Measurements from ENCODE around the gene ARL6IP4. TPM values are rescaled to one million over a fixed set of nuclear protein-coding genes. Genes with fewer than 3 reads are reported as not detected.
A peak's percentile ranks its signal among the peaks of the same experiment; 100 is the strongest.

The ARL6IP4 gene
- total RNA-seq, 2 experiments from 2014 or later: 228 to 263 TPM

DNA sequence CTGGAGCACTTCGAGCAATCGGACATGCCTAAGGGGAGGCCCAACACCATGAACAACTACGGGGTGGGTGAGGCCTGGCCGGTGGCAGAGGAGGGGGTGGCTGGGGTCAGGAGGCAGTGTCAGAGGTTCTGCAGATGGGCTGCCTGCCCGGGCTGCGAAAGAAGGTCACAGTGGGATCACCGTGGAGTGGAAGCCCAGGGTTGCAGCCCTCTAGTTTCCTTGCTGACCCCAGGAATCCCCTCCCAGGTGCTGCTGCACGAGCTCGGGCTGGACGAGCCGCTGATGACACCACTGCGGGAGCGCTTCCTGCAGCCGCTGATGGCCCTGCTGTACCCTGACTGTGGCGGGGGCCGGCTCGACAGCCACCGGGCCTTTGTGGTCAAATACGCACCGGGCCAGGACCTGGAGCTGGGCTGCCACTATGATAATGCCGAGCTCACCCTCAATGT, 1.9 kb upstream of the ARL6IP4 start:
- TF ChIP-seq EZH2phosphoT487 (IDR thresholded peaks at IDR 0.05; ENCODE audit: borderline replicate concordance, low read depth, low read length): no peak
- TF ChIP-seq, protein P1, sequence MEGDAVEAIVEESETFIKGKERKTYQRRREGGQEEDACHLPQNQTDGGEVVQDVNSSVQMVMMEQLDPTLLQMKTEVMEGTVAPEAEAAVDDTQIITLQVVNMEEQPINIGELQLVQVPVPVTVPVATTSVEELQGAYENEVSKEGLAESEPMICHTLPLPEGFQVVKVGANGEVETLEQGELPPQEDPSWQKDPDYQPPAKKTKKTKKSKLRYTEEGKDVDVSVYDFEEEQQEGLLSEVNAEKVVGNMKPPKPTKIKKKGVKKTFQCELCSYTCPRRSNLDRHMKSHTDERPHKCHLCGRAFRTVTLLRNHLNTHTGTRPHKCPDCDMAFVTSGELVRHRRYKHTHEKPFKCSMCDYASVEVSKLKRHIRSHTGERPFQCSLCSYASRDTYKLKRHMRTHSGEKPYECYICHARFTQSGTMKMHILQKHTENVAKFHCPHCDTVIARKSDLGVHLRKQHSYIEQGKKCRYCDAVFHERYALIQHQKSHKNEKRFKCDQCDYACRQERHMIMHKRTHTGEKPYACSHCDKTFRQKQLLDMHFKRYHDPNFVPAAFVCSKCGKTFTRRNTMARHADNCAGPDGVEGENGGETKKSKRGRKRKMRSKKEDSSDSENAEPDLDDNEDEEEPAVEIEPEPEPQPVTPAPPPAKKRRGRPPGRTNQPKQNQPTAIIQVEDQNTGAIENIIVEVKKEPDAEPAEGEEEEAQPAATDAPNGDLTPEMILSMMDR (conservative IDR thresholded peaks at IDR 0.05; ENCODE audit: low read length): no peak
- Histone ChIP-seq H3K9me2 (ENCODE audit: insufficient read depth, low read length) (no peaks in the 10 kb centered on the region), H3K79me2 (ENCODE audit: insufficient read depth, low read depth, low read length) (peaks cover 28% of the 10 kb centered on the region), H3K36me3 (ENCODE audit: insufficient read depth, low read length) (peaks cover 45% of the 10 kb centered on the region), H3K27ac (ENCODE audit: low read depth, low read length, poor library complexity, severe bottlenecking) (no peak overlapping the region), H3K4me2 (ENCODE audit: low read length) (no peak overlapping the region), H3K4me1 (ENCODE audit: insufficient read depth, low read length, poor library complexity, severe bottlenecking) (peaks cover 48% of the 10 kb centered on the region), H4K20me1 (ENCODE audit: insufficient read depth, low read length) (0 out of 2 replicates have a peak, but pooled peaks cover 5% of the 10 kb centered on the region), H3K4me3 (ENCODE audit: low read depth, low read length, poor library complexity, severe bottlenecking) (no peak overlapping the region), H3K9me3 (ENCODE audit: low read length) (no peaks in the 10 kb centered on the region), H2AFZ (ENCODE audit: low read length) (no peak overlapping the region)
- ChIA-PET POLR2A (interaction anchor here (1.7 kb wide), 1 partner anchor 8 kb away, joined by 8 read pairs; no protein-coding TSS in a partner anchor), CTCF (ENCODE audit: unreplicated experiment) (no interaction called here)
- DNase-seq (ENCODE audit: low spot score): no peak
- no TSS peak for BruUV-seq (replicated peaks)
- intact Hi-C loops (cut with micrococcal nuclease; ENCODE audit: unreplicated experiment): no loop called here

DNA sequence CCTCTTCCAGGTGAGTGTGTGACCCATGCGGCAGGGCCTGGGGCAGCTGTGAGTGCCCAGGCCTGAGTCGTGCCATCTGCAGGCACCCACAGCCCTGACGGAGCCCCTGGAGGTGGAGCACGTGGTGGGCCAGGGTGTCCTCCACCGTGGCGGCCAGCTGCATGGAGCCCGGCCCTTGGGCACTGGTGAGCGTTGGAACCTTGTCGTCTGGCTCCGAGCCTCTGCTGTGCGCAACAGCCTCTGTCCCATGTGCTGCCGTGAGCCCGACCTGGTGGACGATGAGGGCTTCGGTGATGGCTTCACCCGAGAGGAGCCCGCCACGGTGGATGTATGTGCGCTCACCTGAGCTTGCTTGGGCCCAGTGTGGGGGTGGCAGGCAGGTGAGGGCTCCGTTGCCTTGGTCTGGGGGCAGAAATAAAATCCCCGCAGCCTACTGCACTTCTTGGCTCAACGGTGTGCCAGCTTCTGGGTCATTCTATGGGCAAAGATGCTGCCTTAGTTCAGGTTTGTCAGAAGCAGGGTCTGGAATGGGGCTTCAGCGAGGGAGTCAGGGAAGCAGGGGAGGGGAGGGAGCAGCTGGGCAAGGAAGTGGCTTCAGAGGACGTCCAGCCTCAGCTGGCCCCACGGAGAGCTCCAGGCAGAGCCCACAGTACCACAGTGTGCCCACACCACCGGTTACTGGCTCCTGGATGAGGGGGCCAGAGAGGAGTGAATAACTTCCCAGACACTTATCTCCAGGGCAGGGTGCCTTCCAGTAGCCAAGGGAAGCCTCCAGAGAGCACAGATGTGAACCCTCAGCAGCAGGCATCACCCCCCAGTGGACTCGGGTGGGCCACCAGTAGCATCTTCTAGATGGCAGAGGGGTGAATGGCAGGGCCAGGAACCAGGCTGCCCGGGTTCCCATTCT, 1.2 kb upstream of the ARL6IP4 start:
- TSS peak; percentile 40 for BruUV-seq (replicated peaks)
- Histone ChIP-seq H3K9me3 (ENCODE audit: low read length) (no peaks in the 10 kb centered on the region), H3K4me3 (ENCODE audit: low read depth, low read length, poor library complexity, severe bottlenecking) (peak overlapping the region; percentile 95), H3K4me2 (ENCODE audit: low read length) (peak overlapping the region; percentile 85), H3K4me1 (ENCODE audit: insufficient read depth, low read length, poor library complexity, severe bottlenecking) (peaks cover 51% of the 10 kb centered on the region), H3K27ac (ENCODE audit: low read depth, low read length, poor library complexity, severe bottlenecking) (peak overlapping the region; percentile 72), H3K79me2 (ENCODE audit: insufficient read depth, low read depth, low read length) (peaks cover 28% of the 10 kb centered on the region), H4K20me1 (ENCODE audit: insufficient read depth, low read length) (0 out of 2 replicates have a peak, but pooled peaks cover 5% of the 10 kb centered on the region), H3K36me3 (ENCODE audit: insufficient read depth, low read length) (peaks cover 52% of the 10 kb centered on the region), H3K9me2 (ENCODE audit: insufficient read depth, low read length) (no peaks in the 10 kb centered on the region), H2AFZ (ENCODE audit: low read length) (peak overlapping the region; percentile 30; the same call in 1 of the 2 replicates)
- CTCF ChIA-PET (ENCODE audit: unreplicated experiment): interaction anchor here (0.8 kb wide), 1 partner anchor 10 kb away, joined by 4 read pairs; no protein-coding TSS in a partner anchor
- DNase-seq (ENCODE audit: low spot score): no peak
- no peak for TF ChIP-seq EZH2phosphoT487 (IDR thresholded peaks at IDR 0.05; ENCODE audit: borderline replicate concordance, low read depth, low read length)
- TF ChIP-seq, protein P1 (conservative IDR thresholded peaks at IDR 0.05; ENCODE audit: low read length): no peak
- intact Hi-C loops (cut with micrococcal nuclease; ENCODE audit: unreplicated experiment): no loop called here
- POLR2A ChIA-PET: interaction anchor here (0.5 to 1.7 kb wide), 4 partner anchors 8 to 301 kb away, joined by 3 to 8 read pairs (median 6); no protein-coding TSS in a partner anchor

Data from OCI-LY7 (cell line).